H9 (cell line): ENCODE measurements around the gene CCM2. TPM values are rescaled to one million over a fixed set of nuclear protein-coding genes. Genes with fewer than 3 reads are reported as not detected.

ENCODE experiments used
- DNase-seq: peaks from one replicate; pipeline ENCODE4 v3.0.0-alpha.2; 2017
- H2AFZ ChIP-seq: one replicate; pipeline ENCODE4 v1.6.1; 2013; ENCODE audit warnings: mild to moderate bottlenecking, low read length, control low read depth, moderate library complexity
- H2AK5ac ChIP-seq: 2 replicates; pipeline ENCODE4 v1.6.1; 2013; ENCODE audit warnings: low read length, control low read depth, mixed read lengths; ENCODE audit not compliant: insufficient read length
- H2BK120ac ChIP-seq: one replicate; pipeline ENCODE4 v1.6.1; 2013; ENCODE audit warnings: low read depth, mild to moderate bottlenecking, low read length, control low read depth, inconsistent platforms; ENCODE audit not compliant: poor library complexity, severe bottlenecking
- H2BK12ac ChIP-seq: 2 replicates; pipeline ENCODE4 v1.6.1; 2013; ENCODE audit warnings: low read length, control low read depth, mixed read lengths, low read depth; ENCODE audit not compliant: insufficient read length
- H2BK15ac ChIP-seq: 2 replicates; pipeline ENCODE4 v1.6.1; 2013; ENCODE audit warnings: low read depth, low read length, control low read depth
- H2BK20ac ChIP-seq: one replicate; pipeline ENCODE4 v1.6.1; 2013; ENCODE audit warnings: low read depth, mild to moderate bottlenecking, low read length, control low read depth, inconsistent platforms; ENCODE audit not compliant: poor library complexity, severe bottlenecking
- H2BK5ac ChIP-seq: 2 replicates; pipeline ENCODE4 v1.6.1; 2013; ENCODE audit warnings: low read length, control low read depth, mixed read lengths; ENCODE audit not compliant: insufficient read length
- H3K14ac ChIP-seq: 2 replicates; pipeline ENCODE4 v1.6.1; 2013; ENCODE audit warnings: low read length, control low read depth; ENCODE audit not compliant: insufficient read depth
- H3K18ac ChIP-seq: 2 replicates; pipeline ENCODE4 v1.6.1; 2013; ENCODE audit warnings: low read depth, mild to moderate bottlenecking, mixed read lengths, low read length, control low read depth; ENCODE audit not compliant: insufficient read length
- H3K23ac ChIP-seq: 2 replicates; pipeline ENCODE4 v1.6.1; 2013; ENCODE audit warnings: low read length, control low read depth, mixed read lengths, low read depth; ENCODE audit not compliant: insufficient read length
- H3K23me2 ChIP-seq: 2 replicates; pipeline ENCODE4 v1.6.1; 2013; ENCODE audit warnings: low read depth, mild to moderate bottlenecking, mixed read lengths, low read length, control low read depth; ENCODE audit not compliant: insufficient read length, poor library complexity, severe bottlenecking
- H3K27ac ChIP-seq: 2 replicates; pipeline ENCODE4 v1.5.1; 2013; ENCODE audit warnings: low read length, control low read depth, mixed read lengths, low read depth; ENCODE audit not compliant: insufficient read length
- H3K27me3 ChIP-seq: 2 replicates; pipeline ENCODE4 v1.6.1; 2013; ENCODE audit warnings: low read length, control low read depth, inconsistent platforms; ENCODE audit not compliant: insufficient read depth
- H3K4ac ChIP-seq: 2 replicates; pipeline ENCODE4 v1.6.1; 2013; ENCODE audit warnings: low read depth, mild to moderate bottlenecking, control low read depth, inconsistent platforms, low read length, moderate library complexity
- H3K4me1 ChIP-seq: 2 replicates; pipeline ENCODE4 v1.6.1; 2013; ENCODE audit warnings: low read length, control low read depth, inconsistent platforms; ENCODE audit not compliant: insufficient read depth
- H3K4me2 ChIP-seq: 2 replicates; pipeline ENCODE4 v1.6.1; 2013; ENCODE audit warnings: low read length, control low read depth, mixed read lengths; ENCODE audit not compliant: insufficient read length, insufficient read depth
- H3K56ac ChIP-seq: 2 replicates; pipeline ENCODE4 v1.6.1; 2013; ENCODE audit warnings: low read depth, mild to moderate bottlenecking, mixed read lengths, low read length, control low read depth; ENCODE audit not compliant: insufficient read length
- H3K79me1 ChIP-seq: 2 replicates; pipeline ENCODE4 v1.6.1; 2013; ENCODE audit warnings: low read depth, mild to moderate bottlenecking, moderate library complexity, low read length, control low read depth, inconsistent platforms; ENCODE audit not compliant: insufficient read depth, poor library complexity, severe bottlenecking
- H3K79me2 ChIP-seq: 2 replicates; pipeline ENCODE4 v1.6.1; 2013; ENCODE audit warnings: low read length, control low read depth, inconsistent platforms; ENCODE audit not compliant: insufficient read depth
- H3K9ac ChIP-seq: 2 replicates; pipeline ENCODE4 v1.6.1; 2013; ENCODE audit warnings: low read length, control low read depth, mixed read lengths; ENCODE audit not compliant: insufficient read length; ENCODE audit errors: extremely low read depth
- H3K9me3 ChIP-seq: one replicate; pipeline ENCODE4 v1.6.1; 2013; ENCODE audit warnings: low read depth, low read length, inconsistent platforms; ENCODE audit not compliant: control insufficient read depth
- H3T11ph ChIP-seq: one replicate; pipeline ENCODE4 v1.6.1; 2013; ENCODE audit warnings: mild to moderate bottlenecking, low read length, control low read depth, inconsistent platforms
- H4K20me1 ChIP-seq: one replicate; pipeline ENCODE4 v1.6.1; 2013; ENCODE audit not compliant: control insufficient read depth, insufficient read length, insufficient read depth
- H4K5ac ChIP-seq: 2 replicates; pipeline ENCODE4 v1.6.1; 2013; ENCODE audit warnings: low read depth, mild to moderate bottlenecking, mixed read lengths, low read length, control low read depth; ENCODE audit not compliant: insufficient read length
- H4K8ac ChIP-seq: replicated peaks from 2 replicates; pipeline ENCODE4 v1.6.1; 2013; ENCODE audit warnings: low read length, control low read depth, mixed read lengths, low read depth; ENCODE audit not compliant: insufficient read length
- H4K91ac ChIP-seq: 2 replicates; pipeline ENCODE4 v1.6.1; 2013; ENCODE audit warnings: low read depth, mild to moderate bottlenecking, moderate library complexity, mixed read lengths, low read length, control low read depth; ENCODE audit not compliant: insufficient read length
- H3K27ac Mint-ChIP-seq, 3 experiments: 2 replicates in 2 of 3; 3 replicates in 1 of 3; pipeline ENCODE4 v1.8.0; 2020 to 2021; ENCODE audit warnings: mixed read lengths in 3 of 3, mild to moderate bottlenecking in 1 of 3, moderate library complexity in 1 of 3
- H3K27me3 Mint-ChIP-seq: 2 replicates; pipeline ENCODE4 v1.8.0; 2021; ENCODE audit warnings: low read depth, mild to moderate bottlenecking, moderate library complexity, mixed read lengths
- H3K36me3 Mint-ChIP-seq, 3 experiments: 2 replicates in 2 of 3; 3 replicates in 1 of 3; pipeline ENCODE4 v1.8.0; 2020 to 2021; ENCODE audit warnings: low read depth in 3 of 3, mixed read lengths in 3 of 3; ENCODE audit not compliant: insufficient read depth in 1 of 3
- H3K4me1 Mint-ChIP-seq, 2 experiments: 2 replicates each; pipeline ENCODE4 v1.8.0; 2020; ENCODE audit warnings: mixed read lengths in 2 of 2
- H3K4me3 Mint-ChIP-seq, 2 experiments: 2 replicates in 1 of 2; 3 replicates in 1 of 2; pipeline ENCODE4 v1.8.0; 2020 to 2021; ENCODE audit warnings: mild to moderate bottlenecking in 2 of 2, mixed read lengths in 2 of 2, moderate library complexity in 1 of 2
- H3K9me3 Mint-ChIP-seq, 2 experiments: 2 replicates in 1 of 2; 3 replicates in 1 of 2; pipeline ENCODE4 v1.8.0; 2020; ENCODE audit warnings: mild to moderate bottlenecking in 2 of 2, mixed read lengths in 2 of 2, moderate library complexity in 1 of 2
- WGBS: extraction: QIAGEN DNeasy Blood & Tissue Kit; methylation state at CpG from one replicate; pipeline ENCODE4 v1.1.7; 2013; ENCODE audit warnings: missing lambda C conversion rate, low lambda C conversion rate, mixed read lengths; ENCODE audit not compliant: insufficient read length; ENCODE audit errors: extremely low coverage; 5-methylcytosine and 5-hydroxymethylcytosine counted together
- total RNA-seq: library from RNA; stranded (reverse); gene quantifications from 2 replicates; pipeline ENCODE4 v1.2.1, GENCODE V29; 2021
- TF ChIP-seq, protein P1 (sequence below): fragments of 200-600 bp; sonication (generic); conservative IDR thresholded peaks from 3 replicates; pipeline ENCODE4 v1.8.0; 2021; ENCODE audit warnings: antibody characterized with exemption, mild to moderate bottlenecking

Gene CCM2
- total RNA-seq, 1 experiment from 2014 or later, result 30.4 TPM

DNA sequence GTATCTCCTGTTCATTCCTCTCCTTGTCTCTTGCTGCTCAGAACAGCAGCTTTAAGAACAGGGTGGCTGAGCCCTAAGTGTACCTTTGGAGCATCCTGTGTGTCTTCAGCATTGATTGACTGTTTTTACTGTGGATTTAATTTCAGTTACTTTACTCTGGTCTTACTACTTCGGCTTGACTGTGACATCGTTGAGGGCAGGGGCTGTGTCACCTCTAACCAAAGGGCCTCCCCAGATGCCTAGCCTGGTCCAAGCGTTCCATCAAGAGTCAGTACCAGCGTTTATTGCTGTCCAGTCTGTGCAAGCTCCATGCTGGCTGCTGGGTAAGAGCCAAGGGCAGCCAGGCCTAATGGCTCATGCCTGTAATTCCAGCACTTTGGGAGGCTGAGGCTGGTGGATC is 32.4 kb downstream of the CCM2 start:
- Histone ChIP-seq H3K4me1 (no peaks in the 10 kb centered on the region), H3K9ac (no peak overlapping the region), H3K79me2 (no peaks in the 10 kb centered on the region), H2BK20ac (no peak overlapping the region), H4K91ac (no peak overlapping the region), H3K23ac (no peak overlapping the region), H3K4ac (no peak overlapping the region), H2AK5ac (no peak overlapping the region), H3K23me2 (no peaks in the 10 kb centered on the region), H3K56ac (no peak overlapping the region), H2BK120ac (no peak overlapping the region), H4K8ac (no peak overlapping the region), H3K14ac (no peak overlapping the region), H2BK12ac (no peak overlapping the region), H2BK5ac (no peak overlapping the region), H4K20me1 (no peaks in the 10 kb centered on the region), H2AFZ (no peak overlapping the region), H3T11ph (no peak overlapping the region), H3K27me3 (no peaks in the 10 kb centered on the region), H4K5ac (no peak overlapping the region), H3K27ac (no peak overlapping the region), H3K9me3 (no peaks in the 10 kb centered on the region), H2BK15ac (no peak overlapping the region), H3K79me1 (no peaks in the 10 kb centered on the region), H3K18ac (no peak overlapping the region), H3K4me2 (no peak overlapping the region)
- Mint-ChIP-seq H3K9me3 (no peaks in the 10 kb centered on the region), H3K4me3 (no peak overlapping the region), H3K36me3 (peaks cover 0 to 11% (median 6%) of the 10 kb centered on the region in 3 experiments; a peak in 6 of 7 replicates), H3K4me1 (peaks cover 38 to 40% of the 10 kb centered on the region in 2 experiments), H3K27ac (peak overlapping the region in 2 of 3 experiments; percentile 21 to 36; a peak in 2 of 7 replicates), H3K27me3 (no peaks in the 10 kb centered on the region)
- TF ChIP-seq, protein P1, sequence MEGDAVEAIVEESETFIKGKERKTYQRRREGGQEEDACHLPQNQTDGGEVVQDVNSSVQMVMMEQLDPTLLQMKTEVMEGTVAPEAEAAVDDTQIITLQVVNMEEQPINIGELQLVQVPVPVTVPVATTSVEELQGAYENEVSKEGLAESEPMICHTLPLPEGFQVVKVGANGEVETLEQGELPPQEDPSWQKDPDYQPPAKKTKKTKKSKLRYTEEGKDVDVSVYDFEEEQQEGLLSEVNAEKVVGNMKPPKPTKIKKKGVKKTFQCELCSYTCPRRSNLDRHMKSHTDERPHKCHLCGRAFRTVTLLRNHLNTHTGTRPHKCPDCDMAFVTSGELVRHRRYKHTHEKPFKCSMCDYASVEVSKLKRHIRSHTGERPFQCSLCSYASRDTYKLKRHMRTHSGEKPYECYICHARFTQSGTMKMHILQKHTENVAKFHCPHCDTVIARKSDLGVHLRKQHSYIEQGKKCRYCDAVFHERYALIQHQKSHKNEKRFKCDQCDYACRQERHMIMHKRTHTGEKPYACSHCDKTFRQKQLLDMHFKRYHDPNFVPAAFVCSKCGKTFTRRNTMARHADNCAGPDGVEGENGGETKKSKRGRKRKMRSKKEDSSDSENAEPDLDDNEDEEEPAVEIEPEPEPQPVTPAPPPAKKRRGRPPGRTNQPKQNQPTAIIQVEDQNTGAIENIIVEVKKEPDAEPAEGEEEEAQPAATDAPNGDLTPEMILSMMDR, result no peak
- DNase-seq, result no peak
- WGBS, result no CpG with 5 or more reads among the region's 4 CpGs
